Tibial nerve (tissue), 4 donors: ENCODE data around the gene JAZF1. TPM values are rescaled to one million over a fixed set of nuclear protein-coding genes. Genes with fewer than 3 reads are reported as not detected.

Source experiments
- DNase-seq, 2 donors: peaks; one replicate each; pipeline ENCODE4 v3.0.0-alpha.2; 2019; ENCODE audit warnings: low spot score in 2 of 2
- H3K27ac ChIP-seq, 4 donors: fragments of 200-600 bp; sonication (generic) in 3 of 4; one replicate each; pipeline ENCODE4 v1.5.1; 2017 to 2019; ENCODE audit warnings: mild to moderate bottlenecking in 1 of 4
- H3K27me3 ChIP-seq, 2 donors: fragments of 200-600 bp; sonication (generic) in 1 of 2; one replicate each; pipeline versions ENCODE4 v1.5.1 to v1.6.0; 2017 to 2019
- H3K36me3 ChIP-seq, 3 donors: fragments of 200-600 bp; sonication (generic); one replicate each; pipeline ENCODE4 v1.5.1; 2018 to 2019
- H3K4me1 ChIP-seq, 4 donors: fragments of 200-600 bp; sonication (generic) in 3 of 4; one replicate each; pipeline ENCODE4 v1.5.1; 2017 to 2019
- H3K4me3 ChIP-seq, 4 donors: fragments of 200-600 bp; sonication (generic) in 3 of 4; one replicate each; pipeline ENCODE4 v1.5.1; 2017 to 2019; ENCODE audit warnings: mild to moderate bottlenecking in 1 of 4, moderate library complexity in 1 of 4
- H3K9me3 ChIP-seq, 4 donors: fragments of 200-600 bp; sonication (generic) in 3 of 4; one replicate each; pipeline ENCODE4 v1.5.1; 2017 to 2019
- EP300 ChIP-seq, 2 donors: sonication (generic); formaldehyde crosslinking; IDR thresholded peaks; one replicate each; pipeline ENCODE4 v1.6.1; 2017; ENCODE audit warnings: antibody characterized with exemption in 2 of 2, mild to moderate bottlenecking in 1 of 2
- POLR2A ChIP-seq, 2 donors: fragments of 450-650 bp; IDR thresholded peaks; one replicate each; pipeline ENCODE4 v1.6.1; 2017; ENCODE audit warnings: antibody characterized with exemption in 2 of 2, mild to moderate bottlenecking in 2 of 2, moderate library complexity in 2 of 2
- WGBS, 2 donors: methylation state at CpG; one replicate each; pipeline ENCODE4 v1.1.5; 2018; 5-methylcytosine and 5-hydroxymethylcytosine counted together
- total RNA-seq, 4 donors: library from RNA; depleted of rRNA; stranded (reverse); fragments of >200 nt; gene quantifications; one replicate each; pipeline ENCODE4 v1.1.0, GENCODE V29; 2016
- TF ChIP-seq, protein P1 (sequence below), 5 experiments: fragments of 200-600 bp in 3 of 5; fragments of 450-650 bp in 2 of 5; sonication (generic) in 3 of 5; IDR thresholded peaks; one replicate each; pipeline ENCODE4 v1.5.1; 2016 to 2019; ENCODE audit warnings: antibody characterized with exemption in 5 of 5, mild to moderate bottlenecking in 3 of 5, moderate library complexity in 2 of 5

Gene JAZF1
- total RNA-seq, 4 donors from 2014 or later: 6.9 to 17.5 (median 10.7) TPM

DNA sequence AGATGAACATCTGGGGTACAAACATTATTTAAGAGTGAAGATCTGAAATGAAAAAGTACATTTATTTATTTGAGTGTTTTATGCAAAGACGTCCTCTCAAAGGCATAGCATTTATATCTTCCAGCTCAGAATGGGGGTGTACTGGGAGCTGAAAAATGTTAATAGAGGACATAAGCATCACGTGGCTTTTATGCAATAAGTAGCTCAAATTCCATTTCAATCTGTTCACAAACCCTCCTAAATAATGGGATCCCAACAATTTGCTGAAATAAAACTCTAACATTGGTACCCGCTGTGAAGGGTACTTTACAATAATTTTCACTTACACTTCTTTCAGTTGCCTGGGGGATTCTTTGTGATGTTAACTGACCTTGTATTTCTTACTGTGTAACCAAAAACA, 268.7 kb downstream of the JAZF1 start:
- WGBS, 2 donors: 73 to 87% methylated on average over 3 of the region's 3 CpGs
- no peak overlapping the region for H3K4me3 ChIP-seq
- TF ChIP-seq, protein P1, sequence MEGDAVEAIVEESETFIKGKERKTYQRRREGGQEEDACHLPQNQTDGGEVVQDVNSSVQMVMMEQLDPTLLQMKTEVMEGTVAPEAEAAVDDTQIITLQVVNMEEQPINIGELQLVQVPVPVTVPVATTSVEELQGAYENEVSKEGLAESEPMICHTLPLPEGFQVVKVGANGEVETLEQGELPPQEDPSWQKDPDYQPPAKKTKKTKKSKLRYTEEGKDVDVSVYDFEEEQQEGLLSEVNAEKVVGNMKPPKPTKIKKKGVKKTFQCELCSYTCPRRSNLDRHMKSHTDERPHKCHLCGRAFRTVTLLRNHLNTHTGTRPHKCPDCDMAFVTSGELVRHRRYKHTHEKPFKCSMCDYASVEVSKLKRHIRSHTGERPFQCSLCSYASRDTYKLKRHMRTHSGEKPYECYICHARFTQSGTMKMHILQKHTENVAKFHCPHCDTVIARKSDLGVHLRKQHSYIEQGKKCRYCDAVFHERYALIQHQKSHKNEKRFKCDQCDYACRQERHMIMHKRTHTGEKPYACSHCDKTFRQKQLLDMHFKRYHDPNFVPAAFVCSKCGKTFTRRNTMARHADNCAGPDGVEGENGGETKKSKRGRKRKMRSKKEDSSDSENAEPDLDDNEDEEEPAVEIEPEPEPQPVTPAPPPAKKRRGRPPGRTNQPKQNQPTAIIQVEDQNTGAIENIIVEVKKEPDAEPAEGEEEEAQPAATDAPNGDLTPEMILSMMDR (IDR thresholded peaks at IDR 0.05): no peak
- no peak for TF ChIP-seq EP300 (IDR thresholded peaks at IDR 0.05)
- TF ChIP-seq POLR2A (IDR thresholded peaks at IDR 0.05): no peak

DNA sequence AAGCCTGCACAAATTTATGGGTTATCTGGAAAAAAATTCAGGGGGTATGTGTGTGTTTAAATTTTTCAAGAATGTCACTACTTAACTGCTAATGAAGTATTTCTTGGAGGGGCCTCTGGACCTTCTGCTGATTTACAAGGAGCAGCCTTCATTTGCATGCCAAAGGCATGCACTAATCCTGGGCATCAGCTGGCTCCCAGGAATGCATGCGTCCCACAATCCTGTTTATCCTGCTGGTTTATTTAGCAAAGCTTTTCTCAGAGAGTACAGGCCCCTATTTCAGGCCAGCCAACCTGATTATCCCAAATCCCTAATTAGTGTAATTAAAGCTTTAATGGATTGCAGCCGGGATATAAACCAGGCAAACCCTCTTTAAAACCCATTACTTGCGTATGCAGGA, 270.3 kb downstream of the JAZF1 start:
- H3K27me3 ChIP-seq: no peaks in the 10 kb centered on the region
- DNase-seq: no peak
- no peaks in the 10 kb centered on the region for H3K36me3 ChIP-seq
- H3K4me1 ChIP-seq: no peaks in the 10 kb centered on the region
- no peaks in the 10 kb centered on the region for H3K9me3 ChIP-seq
- no peak overlapping the region for H3K4me3 ChIP-seq
- TF ChIP-seq POLR2A (IDR thresholded peaks at IDR 0.05) (no peak), EP300 (IDR thresholded peaks at IDR 0.05) (no peak)
- TF ChIP-seq, protein P1 (IDR thresholded peaks at IDR 0.05): no peak
- H3K27ac ChIP-seq: no peak overlapping the region
- 75 to 76% methylated on average over 3 of the region's 3 CpGs for WGBS, 2 donors

More for the DNA sequence above, 268.7 kb downstream of the JAZF1 start:
- peaks cover 0 to 6% (median 0%) of the 10 kb centered on the region in 3 donors for H3K36me3 ChIP-seq
- H3K27ac ChIP-seq: no peak overlapping the region
- no peak for DNase-seq
- no peaks in the 10 kb centered on the region for H3K4me1 ChIP-seq
- H3K27me3 ChIP-seq: no peaks in the 10 kb centered on the region
- H3K9me3 ChIP-seq: no peaks in the 10 kb centered on the region

DNA sequence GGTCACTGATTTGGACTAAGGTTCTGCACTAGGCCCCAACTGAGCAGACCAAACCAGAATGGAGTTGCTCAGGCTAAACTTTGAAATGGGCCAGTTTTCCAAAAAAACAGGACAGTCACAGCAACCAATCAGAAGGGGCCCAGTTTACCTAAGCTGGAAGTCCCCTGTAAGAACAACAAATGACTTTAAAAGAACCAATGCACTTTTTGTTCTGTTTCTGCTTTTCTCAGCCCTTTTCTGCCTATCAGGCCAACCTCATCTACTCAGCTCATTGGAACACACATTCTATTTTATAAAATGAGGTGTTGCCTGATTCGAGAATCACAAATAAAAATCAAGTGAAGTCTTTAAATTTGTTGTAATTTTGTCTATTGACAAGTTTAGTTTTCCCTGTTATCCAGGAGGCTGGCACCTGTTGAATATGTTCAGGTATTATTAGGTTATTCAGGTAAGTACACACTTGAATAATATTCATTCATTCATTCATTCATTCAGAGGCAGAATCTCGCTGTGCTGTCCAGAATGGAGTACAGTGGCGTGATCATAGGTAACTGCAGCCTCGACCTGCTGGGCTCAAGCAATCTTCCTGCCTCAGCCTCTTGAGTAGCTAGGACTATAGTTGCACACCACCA, 271.9 kb downstream of the JAZF1 start:
- Histone ChIP-seq H3K27ac (no peak overlapping the region), H3K9me3 (no peaks in the 10 kb centered on the region), H3K36me3 (no peaks in the 10 kb centered on the region), H3K4me1 (no peaks in the 10 kb centered on the region), H3K4me3 (no peak overlapping the region), H3K27me3 (no peaks in the 10 kb centered on the region)
- no peak for DNase-seq
- 95 to 99% methylated on average over 4 of the region's 4 CpGs for WGBS, 2 donors
- TF ChIP-seq, protein P1 (IDR thresholded peaks at IDR 0.05): no peak
- TF ChIP-seq POLR2A (IDR thresholded peaks at IDR 0.05) (no peak), EP300 (IDR thresholded peaks at IDR 0.05) (no peak)

DNA sequence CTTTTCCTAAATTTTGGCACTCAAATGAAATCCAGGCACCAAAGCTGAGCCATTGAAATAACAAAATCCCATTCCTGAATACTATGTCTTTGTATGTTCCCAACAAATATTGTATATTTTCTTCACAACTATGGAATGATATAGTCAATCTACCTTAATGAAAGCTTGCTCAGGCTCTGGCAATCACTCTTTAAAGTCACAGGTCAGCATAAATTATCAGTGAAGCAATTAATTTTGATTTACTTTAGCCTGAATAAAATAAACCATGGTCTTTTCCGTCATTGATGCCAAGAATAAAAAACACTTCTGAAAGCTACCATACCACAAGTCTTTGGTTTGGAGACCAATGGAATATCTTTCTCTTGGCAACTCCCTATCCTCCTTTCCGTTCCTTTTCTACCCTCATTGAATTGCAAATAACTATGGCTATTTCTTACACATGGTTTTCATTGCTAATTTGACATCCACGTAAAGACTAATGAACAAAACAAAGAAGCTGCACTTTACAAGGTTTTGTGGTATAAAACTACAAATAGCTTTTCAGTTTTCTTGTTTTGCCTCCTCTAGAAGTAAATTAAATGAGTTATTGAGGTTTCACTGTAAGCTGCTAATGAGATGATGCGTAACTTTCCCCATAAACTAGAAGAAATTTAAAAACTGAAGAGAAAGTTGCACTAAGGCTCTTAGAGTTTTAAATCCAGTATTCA, 274.1 kb downstream of the JAZF1 start:
- Histone ChIP-seq H3K9me3 (no peaks in the 10 kb centered on the region), H3K4me3 (no peak overlapping the region), H3K36me3 (no peaks in the 10 kb centered on the region), H3K4me1 (peaks cover 0 to 4% (median 1%) of the 10 kb centered on the region in 4 donors), H3K27me3 (no peaks in the 10 kb centered on the region), H3K27ac (no peak overlapping the region)
- no peak for TF ChIP-seq EP300 (IDR thresholded peaks at IDR 0.05)
- no peak for TF ChIP-seq POLR2A (IDR thresholded peaks at IDR 0.05)
- TF ChIP-seq, protein P1 (IDR thresholded peaks at IDR 0.05): no peak
- DNase-seq: no peak
- 81 to 82% methylated on average over 4 of the region's 4 CpGs for WGBS, 2 donors

DNA sequence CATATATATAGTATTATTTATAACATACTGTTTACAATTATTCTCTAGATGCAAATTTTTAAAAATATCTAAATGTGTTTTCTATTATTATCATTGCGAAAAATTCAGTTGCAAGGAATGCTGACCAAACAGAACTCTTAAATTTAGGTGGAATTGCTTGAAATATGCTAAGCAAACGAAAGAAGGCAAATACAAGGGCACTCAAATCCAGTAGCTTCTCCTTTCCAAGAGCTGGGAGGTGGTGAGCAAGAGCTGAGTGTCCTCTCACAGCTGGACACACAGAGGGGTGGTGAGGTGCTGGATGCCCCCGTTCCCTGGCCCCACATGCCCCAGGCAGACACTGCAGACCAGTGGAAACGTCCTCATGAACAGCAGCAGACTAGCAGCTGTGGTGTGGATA, 274.6 kb downstream of the JAZF1 start:
- 75 to 86% methylated on average over 4 of the region's 4 CpGs for WGBS, 2 donors
- DNase-seq: no peak

More for the DNA sequence above, 274.6 kb downstream of the JAZF1 start:
- TF ChIP-seq POLR2A (IDR thresholded peaks at IDR 0.05) (no peak), EP300 (IDR thresholded peaks at IDR 0.05) (no peak)
- TF ChIP-seq, protein P1 (IDR thresholded peaks at IDR 0.05): no peak
- peaks cover 0 to 8% (median 3%) of the 10 kb centered on the region in 4 donors for H3K4me1 ChIP-seq
- H3K9me3 ChIP-seq: no peaks in the 10 kb centered on the region
- no peaks in the 10 kb centered on the region for H3K36me3 ChIP-seq
- H3K27ac ChIP-seq: no peak overlapping the region
- no peak overlapping the region for H3K4me3 ChIP-seq
- H3K27me3 ChIP-seq: no peaks in the 10 kb centered on the region
